Activated CD8-positive, alpha-beta memory T cell treated with anti-CD3 and anti-CD28 coated beads, Interleukin-2, amount 10 ng/mL, durations not matched to agents 7 days and 5 days (primary cell): ENCODE results near the gene LOXL3. TPM values are rescaled to one million over a fixed set of nuclear protein-coding genes. Genes with fewer than 3 reads are reported as not detected.

Experiments used
- ATAC-seq: fragments of 150-1000 bp; cut with Tn5 transposase; one replicate; pipeline ENCODE4 v1.10.0; 2021; ENCODE audit warnings: moderate library complexity
- CTCF ChIA-PET: fragments of 350-600 bp; sonication (Branson Sonifier 250); formaldehyde crosslinking; loops from one replicate; lab custom pipeline; 2021; ENCODE audit warnings: antibody characterized with exemption; lab: Charles Lee
- DNase-seq: peaks from one replicate; pipeline ENCODE4 v3.0.0-alpha.2; 2020
- H3K27ac Mint-ChIP-seq: one replicate; pipeline ENCODE4 v1.8.0; 2021; ENCODE audit warnings: mild to moderate bottlenecking, mixed read lengths
- H3K27me3 Mint-ChIP-seq: one replicate; pipeline ENCODE4 v1.8.0; 2021; ENCODE audit warnings: mixed read lengths
- H3K36me3 Mint-ChIP-seq: one replicate; pipeline ENCODE4 v1.8.0; 2021; ENCODE audit warnings: mild to moderate bottlenecking, mixed read lengths
- H3K4me1 Mint-ChIP-seq: one replicate; pipeline ENCODE4 v1.8.0; 2021; ENCODE audit warnings: mixed read lengths
- H3K4me3 Mint-ChIP-seq: one replicate; pipeline ENCODE4 v1.8.0; 2021; ENCODE audit warnings: mild to moderate bottlenecking, moderate library complexity, mixed read lengths
- H3K9me3 Mint-ChIP-seq: one replicate; pipeline ENCODE4 v1.8.0; 2022; ENCODE audit warnings: low read depth, mixed read lengths
- total RNA-seq, 2 experiments: library from RNA; stranded (reverse); gene quantifications; one replicate each; pipeline ENCODE4 v1.2.3, GENCODE V29; 2021

LOXL3 gene
- total RNA-seq: 1 to 10 TPM in 1 of 2 experiments, under 1 TPM in 1; 0.76 to 1.8 TPM

GRCh38 chr2:74553892-74554819, at the start of gene LOXL3, which contains the start of gene DOK1:
Gene LOXL3, minus strand, starts transcription at chr2:74553942. Its CDS starts 1,308 bp downstream, at chr2:74552634.
Gene DOK1, plus strand, starts transcription at chr2:74554720. Its CDS starts 35 bp downstream, at chr2:74554755.
- Mint-ChIP-seq H3K4me1 (peaks cover 39% of the 10 kb centered on the region), H3K27me3 (peaks cover 21% of the 10 kb centered on the region), H3K27ac (peak within 1 kb of the TSS; percentile 96), H3K4me3 (peak within 1 kb of the TSS; percentile 91), H3K36me3 (peaks cover 10% of the 10 kb centered on the region), H3K9me3 (no peaks in the 10 kb centered on the region)
- CTCF ChIA-PET: interaction anchor here (0.9 to 15.0 kb wide), 4 partner anchors 13 to 265 kb away, joined by 4 to 124 read pairs (median 9); partner anchors contain the start of genes CCDC142 and TTC31
- ATAC-seq (peak; percentile 82), DNase-seq (peak; percentile 90)

GRCh38 chr2:74602586-74603281, 49.0 kb upstream of the LOXL3 start:
- DNase-seq: peak; percentile 48

GRCh38 chr2:74599676-74600075, 45.9 kb upstream of the LOXL3 start:
- no peak for DNase-seq
- peaks cover 36% of the 10 kb centered on the region for H3K27me3 Mint-ChIP-seq
- peaks cover 2% of the 10 kb centered on the region for H3K36me3 Mint-ChIP-seq
- no peak overlapping the region for H3K27ac Mint-ChIP-seq
- CTCF ChIA-PET: interaction anchor here (1.2 to 6.8 kb wide), 2 partner anchors 11 to 494 kb away, joined by 3 to 71 read pairs; no protein-coding TSS in a partner anchor
- H3K9me3 Mint-ChIP-seq: no peaks in the 10 kb centered on the region
- H3K4me3 Mint-ChIP-seq: no peak overlapping the region
- H3K4me1 Mint-ChIP-seq: peaks cover 25% of the 10 kb centered on the region
- ATAC-seq: no peak

More at GRCh38 chr2:74602586-74603281, 49.0 kb upstream of the LOXL3 start:
- Mint-ChIP-seq H3K9me3 (no peaks in the 10 kb centered on the region), H3K27me3 (peaks cover 26% of the 10 kb centered on the region), H3K4me1 (peaks cover 25% of the 10 kb centered on the region), H3K36me3 (peaks cover 2% of the 10 kb centered on the region), H3K27ac (peak overlapping the region; percentile 81), H3K4me3 (peak overlapping the region; percentile 39)
- CTCF ChIA-PET: interaction anchor here (1.1 to 6.8 kb wide), 3 partner anchors 14 to 120 kb away, joined by 3 to 71 read pairs (median 5); partner anchors contain the start of genes CCDC142 and TTC31
- ATAC-seq: peak; percentile 74

GRCh38 chr2:74597410-74597809, 43.7 kb upstream of the LOXL3 start:
- Mint-ChIP-seq H3K4me1 (peaks cover 7% of the 10 kb centered on the region), H3K27ac (no peak overlapping the region), H3K36me3 (no peaks in the 10 kb centered on the region), H3K27me3 (peaks cover 46% of the 10 kb centered on the region), H3K9me3 (no peaks in the 10 kb centered on the region), H3K4me3 (no peak overlapping the region)
- DNase-seq (no peak), ATAC-seq (no peak)
- CTCF ChIA-PET: interaction anchor here (6.8 kb wide), 1 partner anchor 9 kb away, joined by 71 read pairs; no protein-coding TSS in a partner anchor

- Mint-ChIP-seq H3K4me1 (peaks cover 2% of the 10 kb centered on the region), H3K27me3 (peaks cover 46% of the 10 kb centered on the region), H3K9me3 (no peaks in the 10 kb centered on the region), H3K4me3 (no peak overlapping the region), H3K36me3 (no peaks in the 10 kb centered on the region), H3K27ac (no peak overlapping the region)
- ATAC-seq (no peak), DNase-seq (no peak)
- CTCF ChIA-PET: interaction anchor here (6.8 kb wide), 1 partner anchor 8 kb away, joined by 71 read pairs; no protein-coding TSS in a partner anchor
Observed at GRCh38 chr2:74596584-74596983, 42.8 kb upstream of the LOXL3 start.

GRCh38 chr2:74593826-74594772, 40.4 kb upstream of the LOXL3 start:
- Mint-ChIP-seq H3K4me3 (no peak overlapping the region), H3K27ac (no peak overlapping the region), H3K36me3 (no peaks in the 10 kb centered on the region), H3K27me3 (peaks cover 60% of the 10 kb centered on the region), H3K4me1 (peaks cover 2% of the 10 kb centered on the region), H3K9me3 (no peaks in the 10 kb centered on the region)
- CTCF ChIA-PET: no interaction called here
- ATAC-seq (no peak), DNase-seq (no peak)

- Mint-ChIP-seq H3K9me3 (no peaks in the 10 kb centered on the region), H3K4me1 (peaks cover 31% of the 10 kb centered on the region), H3K27me3 (peaks cover 33% of the 10 kb centered on the region), H3K4me3 (no peak overlapping the region), H3K36me3 (no peaks in the 10 kb centered on the region), H3K27ac (no peak overlapping the region)
- no peak for ATAC-seq
- no peak for DNase-seq
- CTCF ChIA-PET: interaction anchor here (0.6 to 10.6 kb wide), 18 partner anchors 11 to 764 kb away, joined by 3 to 124 read pairs (median 7); partner anchors contain the start of genes AUP1, CCDC142, DOK1 and HTRA2
Observed at GRCh38 chr2:74588664-74589063, 34.9 kb upstream of the LOXL3 start.

- DNase-seq (peak; percentile 79), ATAC-seq (peak; percentile 68)
- no peaks in the 10 kb centered on the region for H3K9me3 Mint-ChIP-seq
- CTCF ChIA-PET: interaction anchor here (0.6 to 10.6 kb wide), 19 partner anchors 12 to 763 kb away, joined by 3 to 124 read pairs (median 9); partner anchors contain the start of genes AUP1, CCDC142, DOK1 and HTRA2
- H3K27ac Mint-ChIP-seq: peak overlapping the region; percentile 26
- no peak overlapping the region for H3K4me3 Mint-ChIP-seq
- H3K27me3 Mint-ChIP-seq: peaks cover 27% of the 10 kb centered on the region
- H3K4me1 Mint-ChIP-seq: peaks cover 37% of the 10 kb centered on the region
- H3K36me3 Mint-ChIP-seq: no peaks in the 10 kb centered on the region
Observed at GRCh38 chr2:74587664-74588277, 34.0 kb upstream of the LOXL3 start.

- ATAC-seq: peak; percentile 68
- Mint-ChIP-seq H3K4me1 (peaks cover 37% of the 10 kb centered on the region), H3K36me3 (no peaks in the 10 kb centered on the region), H3K27ac (peak overlapping the region; percentile 88), H3K27me3 (peaks cover 13% of the 10 kb centered on the region), H3K4me3 (peak overlapping the region; percentile 61), H3K9me3 (no peaks in the 10 kb centered on the region)
- DNase-seq: peak; percentile 58
- CTCF ChIA-PET: interaction anchor here (0.7 to 10.6 kb wide), 26 partner anchors 9 to 336 kb away, joined by 3 to 124 read pairs (median 4); partner anchors contain the start of genes AUP1, C2orf81, CCDC142 and DOK1
Observed at GRCh38 chr2:74585406-74586185, 31.9 kb upstream of the LOXL3 start.

- H3K27ac Mint-ChIP-seq: peak overlapping the region; percentile 75
Observed at GRCh38 chr2:74584088-74584645, 30.4 kb upstream of the LOXL3 start.

More at GRCh38 chr2:74584088-74584645, 30.4 kb upstream of the LOXL3 start:
- Mint-ChIP-seq H3K27me3 (peaks cover 4% of the 10 kb centered on the region), H3K4me3 (peak overlapping the region; percentile 5), H3K36me3 (no peaks in the 10 kb centered on the region), H3K9me3 (no peaks in the 10 kb centered on the region), H3K4me1 (peaks cover 37% of the 10 kb centered on the region)
- CTCF ChIA-PET: interaction anchor here (0.6 to 10.6 kb wide), 14 partner anchors 10 to 1484 kb away, joined by 3 to 124 read pairs (median 5); partner anchors contain the start of genes AUP1, CCDC142, DOK1 and HTRA2
- ATAC-seq (peak; percentile 72), DNase-seq (peak; percentile 66)
